Loucy (cell line): Measurements from ENCODE around the gene KPNA4.

Experiments used
- EZH2phosphoT487 ChIP-seq: fragments of 200-600 bp; IDR thresholded peaks from 2 replicates; pipeline ENCODE4 v1.6.1; 2018; ENCODE audit warnings: antibody characterized with exemption, mild to moderate bottlenecking, moderate library complexity, borderline replicate concordance
- TF ChIP-seq, protein P1 (sequence below): fragments of 200-600 bp; sonication (generic); conservative IDR thresholded peaks from 2 replicates; pipeline ENCODE4 v1.5.1; 2014; ENCODE audit warnings: mild to moderate bottlenecking, antibody characterized with exemption, low read length

DNA sequence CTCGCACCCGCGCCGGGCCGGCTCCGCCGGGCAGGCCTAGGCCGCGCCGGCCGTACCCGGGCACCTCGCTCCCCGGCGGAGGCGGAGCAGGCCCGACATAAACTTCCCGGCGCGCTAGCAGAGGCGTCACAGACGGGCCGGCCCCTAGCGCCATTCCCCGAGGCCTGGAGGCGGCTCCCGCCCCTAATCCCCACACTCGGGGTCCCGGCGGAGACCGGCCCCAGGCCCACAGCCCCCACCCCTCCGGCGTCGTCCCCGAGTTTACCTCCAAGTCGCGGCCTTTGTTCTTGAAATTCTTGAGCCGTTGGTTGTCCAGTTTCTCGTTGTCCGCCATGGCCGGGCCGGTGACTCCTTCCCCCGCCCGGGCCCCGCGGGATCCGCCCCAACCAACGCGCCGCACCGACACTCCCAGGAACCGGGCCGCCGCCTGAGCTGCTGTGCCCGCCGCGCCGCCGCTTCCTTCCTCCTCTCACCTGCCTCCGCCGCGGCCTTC lies 376 bp downstream of the KPNA4 start:
- TF ChIP-seq, protein P1, sequence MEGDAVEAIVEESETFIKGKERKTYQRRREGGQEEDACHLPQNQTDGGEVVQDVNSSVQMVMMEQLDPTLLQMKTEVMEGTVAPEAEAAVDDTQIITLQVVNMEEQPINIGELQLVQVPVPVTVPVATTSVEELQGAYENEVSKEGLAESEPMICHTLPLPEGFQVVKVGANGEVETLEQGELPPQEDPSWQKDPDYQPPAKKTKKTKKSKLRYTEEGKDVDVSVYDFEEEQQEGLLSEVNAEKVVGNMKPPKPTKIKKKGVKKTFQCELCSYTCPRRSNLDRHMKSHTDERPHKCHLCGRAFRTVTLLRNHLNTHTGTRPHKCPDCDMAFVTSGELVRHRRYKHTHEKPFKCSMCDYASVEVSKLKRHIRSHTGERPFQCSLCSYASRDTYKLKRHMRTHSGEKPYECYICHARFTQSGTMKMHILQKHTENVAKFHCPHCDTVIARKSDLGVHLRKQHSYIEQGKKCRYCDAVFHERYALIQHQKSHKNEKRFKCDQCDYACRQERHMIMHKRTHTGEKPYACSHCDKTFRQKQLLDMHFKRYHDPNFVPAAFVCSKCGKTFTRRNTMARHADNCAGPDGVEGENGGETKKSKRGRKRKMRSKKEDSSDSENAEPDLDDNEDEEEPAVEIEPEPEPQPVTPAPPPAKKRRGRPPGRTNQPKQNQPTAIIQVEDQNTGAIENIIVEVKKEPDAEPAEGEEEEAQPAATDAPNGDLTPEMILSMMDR: no peak
- TF ChIP-seq EZH2phosphoT487: no peak
